K562 (cell line): Measurements from ENCODE around the gene ZNF124. TPM values are rescaled to one million over a fixed set of nuclear protein-coding genes. Genes with fewer than 3 reads are reported as not detected.

Source experiments
- DLX4 ChIP-seq: fragments of 250-450 bp; sonication (Bioruptor Pico); IDR thresholded peaks from 2 replicates; pipeline ENCODE4 v1.6.1; 2021; ENCODE audit warnings: mild to moderate bottlenecking
- E4F1 ChIP-seq: fragments of 250-450 bp; sonication (Bioruptor Pico); IDR thresholded peaks from 2 replicates; pipeline ENCODE4 v1.5.0; 2021; ENCODE audit warnings: mild to moderate bottlenecking, borderline replicate concordance
- HDAC2 ChIP-seq: fragments of 450-650 bp; IDR thresholded peaks from 2 replicates; pipeline ENCODE4 v1.6.1; 2016; ENCODE audit warnings: mild to moderate bottlenecking
- JUN ChIP-seq, 2 experiments: sonication (generic) in 1 of 2; formaldehyde crosslinking in 1 of 2; IDR thresholded peaks; 2 replicates each; pipeline versions ENCODE4 v1.6.1 to v1.8.0; 2012 to 2022; ENCODE audit warnings: borderline replicate concordance in 2 of 2, mild to moderate bottlenecking in 2 of 2, improper control_type of control experiment in 1 of 2, low read depth in 1 of 2, low read length in 1 of 2, missing genetic modification reagents in 1 of 2
- MAFK ChIP-seq: IDR thresholded peaks from 2 replicates; pipeline ENCODE4 v1.6.1; 2011; ENCODE audit warnings: low read length, improper control_type of control experiment
- MBD1 ChIP-seq: fragments of 250-450 bp; sonication (Bioruptor Pico); IDR thresholded peaks from 2 replicates; pipeline ENCODE4 v1.8.0; 2022; ENCODE audit warnings: inconsistent platforms
- MITF ChIP-seq: IDR thresholded peaks from 2 replicates; pipeline ENCODE4 v1.6.1; 2014; ENCODE audit warnings: antibody characterized with exemption
- MTA2 ChIP-seq: fragments of 450-650 bp; IDR thresholded peaks from 2 replicates; pipeline ENCODE4 v1.6.1; 2016; ENCODE audit warnings: low read depth
- NFIX ChIP-seq: fragments of 250-450 bp; sonication (Bioruptor Pico); IDR thresholded peaks from 2 replicates; pipeline ENCODE4 v1.4.0; 2020; ENCODE audit warnings: low read depth, mild to moderate bottlenecking, moderate library complexity
- RBBP5 ChIP-seq: fragments of 200-600 bp; sonication (generic); IDR thresholded peaks from 2 replicates; pipeline ENCODE4 v1.6.1; 2012; ENCODE audit warnings: borderline replicate concordance, mild to moderate bottlenecking, low read length, control low read depth, inconsistent platforms; ENCODE audit not compliant: insufficient read depth, poor library complexity, severe bottlenecking
- SMARCB1 ChIP-seq: IDR thresholded peaks from 2 replicates; pipeline ENCODE4 v1.6.1; 2011; ENCODE audit warnings: improper control_type of control experiment, low read depth; ENCODE audit not compliant: insufficient read length
- SP1 ChIP-seq: sonication (generic); formaldehyde crosslinking; IDR thresholded peaks from 2 replicates; pipeline ENCODE4 v1.8.1; 2022; ENCODE audit warnings: mild to moderate bottlenecking, missing genetic modification reagents
- ZBTB26 ChIP-seq: fragments of 450-650 bp; formaldehyde crosslinking; IDR thresholded peaks from 2 replicates; pipeline ENCODE4 v1.4.0; 2022; ENCODE audit warnings: missing genetic modification characterization
- ZKSCAN1 ChIP-seq: fragments of 150-350 bp; IDR thresholded peaks from 2 replicates; pipeline ENCODE4 v1.6.1; 2016; ENCODE audit warnings: low read depth, low read length
- ZNF146 ChIP-seq: IDR thresholded peaks from one replicate; pipeline ENCODE4 v1.6.1; 2018; ENCODE audit warnings: missing compliant biosample characterization; ENCODE audit not compliant: unreplicated experiment
- ZNF274 ChIP-seq: IDR thresholded peaks from 2 replicates; pipeline ENCODE4 v1.6.1; 2011; ENCODE audit warnings: low read depth, mild to moderate bottlenecking, low read length, moderate library complexity, borderline replicate concordance
- ZNF57 ChIP-seq: fragments of 450-650 bp; formaldehyde crosslinking; IDR thresholded peaks from 2 replicates; pipeline ENCODE4 v1.4.0; 2020; ENCODE audit warnings: mild to moderate bottlenecking, moderate library complexity
- ZNF695 ChIP-seq: fragments of 450-650 bp; formaldehyde crosslinking; IDR thresholded peaks from 2 replicates; pipeline ENCODE4 v1.4.0; 2020; ENCODE audit warnings: mild to moderate bottlenecking, moderate library complexity
- polyA plus RNA-seq, 8 experiments: library from polyadenylated mRNA; depleted of rRNA in 4 of 8; stranded (reverse) in 5 of 8; unstranded in 3 of 8; fragments of >200 nt; fragmentation: Nextera tagmentation in 2 of 8; fragmentation: Illumina TruSeq in 1 of 8; extraction: Ambion mirVana in 2 of 8; extraction: Trizol in 1 of 8; gene quantifications; 2 replicates each; pipeline versions ENCODE4 v1.2.1 to v1.2.3, GENCODE V29; 2011 to 2014; ENCODE audit warnings: inconsistent platforms in 1 of 8, missing spikeins in 1 of 8
- total RNA-seq, 7 experiments: library from RNA; depleted of rRNA in 6 of 7; stranded (reverse); fragments of >200 nt in 6 of 7; fragmentation: Illumina TruSeq in 2 of 7; extraction: Trizol in 2 of 7; gene quantifications; 2 replicates each; pipeline versions ENCODE4 v1.2.1 to v1.2.3, GENCODE V29; 2011 to 2021; ENCODE audit warnings: low replicate concordance in 1 of 7

Gene ZNF124
- total and polyA plus RNA-seq, 9 of the 15 experiments (the other 6 are each of a cell fraction or from before 2014, with no cell fraction given): 7.6 to 71.5 (median 20.2) TPM

- no peak for TF ChIP-seq ZNF274
- peak; percentile 23; the same call in 1 of the 2 replicates for TF ChIP-seq JUN (IDR thresholded peaks at IDR 0.05; ENCODE audit: borderline replicate concordance, low read depth, low read length)
- TF ChIP-seq JUN (CRISPR knock-in tag; IDR thresholded peaks at IDR 0.05; ENCODE audit: borderline replicate concordance): 0 out of 2 replicates have a peak, but pooled peaks have one; percentile 42
- peak; percentile 21 for TF ChIP-seq ZNF146 (CRISPR knock-in tag)
- TF ChIP-seq E4F1 (CRISPR knock-in tag): no peak
- no peak for TF ChIP-seq ZNF57 (CRISPR knock-in tag)
- TF ChIP-seq RBBP5: peak; percentile 74
- no peak for TF ChIP-seq MTA2
- TF ChIP-seq MAFK: no peak
- TF ChIP-seq ZKSCAN1: no peak
- no peak for TF ChIP-seq SP1 (CRISPR knock-in tag)
- no peak for TF ChIP-seq ZBTB26 (CRISPR knock-in tag)
- TF ChIP-seq MBD1: no peak
- TF ChIP-seq DLX4 (CRISPR knock-in tag): no peak
- no peak for TF ChIP-seq ZNF695
- no peak for TF ChIP-seq NFIX (CRISPR knock-in tag)
- no peak for TF ChIP-seq SMARCB1
- no peak for TF ChIP-seq MITF
- TF ChIP-seq HDAC2: peak; percentile 63; the same call in 1 of the 2 replicates
Measured at GRCh38 chr1:247111700-247112478, 59.9 kb downstream of the ZNF124 start (continued).
